ENCODE measurements around the gene DCAF17. TPM values are rescaled to one million over a fixed set of nuclear protein-coding genes. Genes with fewer than 3 reads are reported as not detected.

DCAF17 gene
- total and polyA plus RNA-seq, 2 of the 13 experiments (the other 11 are each of a cell fraction or from before 2014, with no cell fraction given) = 13.7 to 30.0 TPM

DNA sequence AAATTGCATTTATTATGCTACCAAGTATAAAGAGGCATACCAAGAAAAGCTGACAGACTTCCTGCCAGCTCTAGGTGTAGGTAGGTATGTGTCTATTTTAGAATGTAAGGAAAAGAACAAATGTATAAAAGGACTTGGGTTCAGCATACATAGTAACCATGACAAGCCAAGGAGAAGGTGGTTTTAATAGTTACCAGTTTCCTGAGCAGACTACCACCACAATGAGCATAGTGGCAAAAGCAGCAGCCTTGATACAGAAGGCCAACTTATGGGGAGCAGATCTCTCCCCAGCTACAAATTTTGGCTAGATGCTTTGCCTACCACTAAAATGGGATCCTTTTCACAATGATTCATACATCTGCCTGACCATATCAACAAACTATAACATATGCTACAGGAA is 34.7 kb upstream of the DCAF17 start:
- ChIA-PET POLR2A (no interaction called here), CTCF (ENCODE audit: low intra/inter-chr PET ratio, low total read pairs) (no interaction called here)
- ATAC-seq = no peak
- H3K4me3 ChIP-seq (replicated peaks in 1 of 3; ENCODE audit: insufficient read depth in 1 of 3, low read depth in 2 of 3, low read length in 3 of 3) = no peak overlapping the region
- no peaks in the 10 kb centered on the region for H3K4me1 ChIP-seq (ENCODE audit: insufficient read depth, low read length)
- no peak for DNase-seq (ENCODE audit: low spot score)
- H3K4me2 ChIP-seq (ENCODE audit: low read depth, low read length) = no peak overlapping the region
- H2AFZ ChIP-seq (ENCODE audit: low read length) = no peak overlapping the region
- no peak overlapping the region for H3K9ac ChIP-seq (ENCODE audit: insufficient read depth, low read depth, low read length)
- H3K27ac ChIP-seq (ENCODE audit: extremely low read length, insufficient read depth, low read length) = no peak overlapping the region
- H3K79me2 ChIP-seq (ENCODE audit: insufficient read depth, low read length) = peaks cover 51% of the 10 kb centered on the region
- no peak for TF ChIP-seq ZNF780A (CRISPR knock-in tag; IDR thresholded peaks at IDR 0.05)
- TF ChIP-seq, protein P1, sequence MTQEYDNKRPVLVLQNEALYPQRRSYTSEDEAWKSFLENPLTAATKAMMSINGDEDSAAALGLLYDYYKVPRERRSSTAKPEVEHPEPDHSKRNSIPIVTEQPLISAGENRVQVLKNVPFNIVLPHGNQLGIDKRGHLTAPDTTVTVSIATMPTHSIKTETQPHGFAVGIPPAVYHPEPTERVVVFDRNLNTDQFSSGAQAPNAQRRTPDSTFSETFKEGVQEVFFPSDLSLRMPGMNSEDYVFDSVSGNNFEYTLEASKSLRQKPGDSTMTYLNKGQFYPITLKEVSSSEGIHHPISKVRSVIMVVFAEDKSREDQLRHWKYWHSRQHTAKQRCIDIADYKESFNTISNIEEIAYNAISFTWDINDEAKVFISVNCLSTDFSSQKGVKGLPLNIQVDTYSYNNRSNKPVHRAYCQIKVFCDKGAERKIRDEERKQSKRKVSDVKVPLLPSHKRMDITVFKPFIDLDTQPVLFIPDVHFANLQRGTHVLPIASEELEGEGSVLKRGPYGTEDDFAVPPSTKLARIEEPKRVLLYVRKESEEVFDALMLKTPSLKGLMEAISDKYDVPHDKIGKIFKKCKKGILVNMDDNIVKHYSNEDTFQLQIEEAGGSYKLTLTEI (CRISPR knock-in tag; conservative IDR thresholded peaks at IDR 0.05) = no peak
- TF ChIP-seq AKAP8 (CRISPR knock-in tag; IDR thresholded peaks at IDR 0.05) = no peak
- no peak for TF ChIP-seq YEATS4 (CRISPR knock-in tag; IDR thresholded peaks at IDR 0.05; ENCODE audit: borderline replicate concordance)
- TF ChIP-seq ZNF7 (CRISPR knock-in tag; IDR thresholded peaks at IDR 0.05) = no peak
- TF ChIP-seq, protein P2, sequence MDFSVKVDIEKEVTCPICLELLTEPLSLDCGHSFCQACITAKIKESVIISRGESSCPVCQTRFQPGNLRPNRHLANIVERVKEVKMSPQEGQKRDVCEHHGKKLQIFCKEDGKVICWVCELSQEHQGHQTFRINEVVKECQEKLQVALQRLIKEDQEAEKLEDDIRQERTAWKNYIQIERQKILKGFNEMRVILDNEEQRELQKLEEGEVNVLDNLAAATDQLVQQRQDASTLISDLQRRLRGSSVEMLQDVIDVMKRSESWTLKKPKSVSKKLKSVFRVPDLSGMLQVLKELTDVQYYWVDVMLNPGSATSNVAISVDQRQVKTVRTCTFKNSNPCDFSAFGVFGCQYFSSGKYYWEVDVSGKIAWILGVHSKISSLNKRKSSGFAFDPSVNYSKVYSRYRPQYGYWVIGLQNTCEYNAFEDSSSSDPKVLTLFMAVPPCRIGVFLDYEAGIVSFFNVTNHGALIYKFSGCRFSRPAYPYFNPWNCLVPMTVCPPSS (IDR thresholded peaks at IDR 0.05) = no peak
- no peak for TF ChIP-seq ZNF263 (CRISPR knock-in tag; IDR thresholded peaks at IDR 0.05)
- no peak for TF ChIP-seq ZKSCAN5 (CRISPR knock-in tag; IDR thresholded peaks at IDR 0.05)
- TF ChIP-seq ZNF790 (CRISPR knock-in tag; IDR thresholded peaks at IDR 0.05; ENCODE audit: borderline replicate concordance) = no peak
- TF ChIP-seq, protein P3, sequence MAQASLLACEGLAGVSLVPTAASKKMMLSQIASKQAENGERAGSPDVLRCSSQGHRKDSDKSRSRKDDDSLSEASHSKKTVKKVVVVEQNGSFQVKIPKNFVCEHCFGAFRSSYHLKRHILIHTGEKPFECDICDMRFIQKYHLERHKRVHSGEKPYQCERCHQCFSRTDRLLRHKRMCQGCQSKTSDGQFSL (CRISPR knock-in tag; IDR thresholded peaks at IDR 0.05) = no peak
- TF ChIP-seq ZNF75D (CRISPR knock-in tag; IDR thresholded peaks at IDR 0.05; ENCODE audit: borderline replicate concordance) = no peak
- TF ChIP-seq, protein P4, sequence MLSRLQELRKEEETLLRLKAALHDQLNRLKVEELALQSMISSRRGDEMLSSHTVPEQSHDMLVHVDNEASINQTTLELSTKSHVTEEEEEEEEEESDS (CRISPR knock-in tag; IDR thresholded peaks at IDR 0.05; ENCODE audit: borderline replicate concordance) = no peak
- TF ChIP-seq, protein P5, sequence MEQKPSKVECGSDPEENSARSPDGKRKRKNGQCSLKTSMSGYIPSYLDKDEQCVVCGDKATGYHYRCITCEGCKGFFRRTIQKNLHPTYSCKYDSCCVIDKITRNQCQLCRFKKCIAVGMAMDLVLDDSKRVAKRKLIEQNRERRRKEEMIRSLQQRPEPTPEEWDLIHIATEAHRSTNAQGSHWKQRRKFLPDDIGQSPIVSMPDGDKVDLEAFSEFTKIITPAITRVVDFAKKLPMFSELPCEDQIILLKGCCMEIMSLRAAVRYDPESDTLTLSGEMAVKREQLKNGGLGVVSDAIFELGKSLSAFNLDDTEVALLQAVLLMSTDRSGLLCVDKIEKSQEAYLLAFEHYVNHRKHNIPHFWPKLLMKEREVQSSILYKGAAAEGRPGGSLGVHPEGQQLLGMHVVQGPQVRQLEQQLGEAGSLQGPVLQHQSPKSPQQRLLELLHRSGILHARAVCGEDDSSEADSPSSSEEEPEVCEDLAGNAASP (CRISPR knock-in tag; IDR thresholded peaks at IDR 0.05; ENCODE audit: borderline replicate concordance) = no peak
- no peak for TF ChIP-seq ISL2 (CRISPR knock-in tag; IDR thresholded peaks at IDR 0.05)
- TF ChIP-seq, protein P6, sequence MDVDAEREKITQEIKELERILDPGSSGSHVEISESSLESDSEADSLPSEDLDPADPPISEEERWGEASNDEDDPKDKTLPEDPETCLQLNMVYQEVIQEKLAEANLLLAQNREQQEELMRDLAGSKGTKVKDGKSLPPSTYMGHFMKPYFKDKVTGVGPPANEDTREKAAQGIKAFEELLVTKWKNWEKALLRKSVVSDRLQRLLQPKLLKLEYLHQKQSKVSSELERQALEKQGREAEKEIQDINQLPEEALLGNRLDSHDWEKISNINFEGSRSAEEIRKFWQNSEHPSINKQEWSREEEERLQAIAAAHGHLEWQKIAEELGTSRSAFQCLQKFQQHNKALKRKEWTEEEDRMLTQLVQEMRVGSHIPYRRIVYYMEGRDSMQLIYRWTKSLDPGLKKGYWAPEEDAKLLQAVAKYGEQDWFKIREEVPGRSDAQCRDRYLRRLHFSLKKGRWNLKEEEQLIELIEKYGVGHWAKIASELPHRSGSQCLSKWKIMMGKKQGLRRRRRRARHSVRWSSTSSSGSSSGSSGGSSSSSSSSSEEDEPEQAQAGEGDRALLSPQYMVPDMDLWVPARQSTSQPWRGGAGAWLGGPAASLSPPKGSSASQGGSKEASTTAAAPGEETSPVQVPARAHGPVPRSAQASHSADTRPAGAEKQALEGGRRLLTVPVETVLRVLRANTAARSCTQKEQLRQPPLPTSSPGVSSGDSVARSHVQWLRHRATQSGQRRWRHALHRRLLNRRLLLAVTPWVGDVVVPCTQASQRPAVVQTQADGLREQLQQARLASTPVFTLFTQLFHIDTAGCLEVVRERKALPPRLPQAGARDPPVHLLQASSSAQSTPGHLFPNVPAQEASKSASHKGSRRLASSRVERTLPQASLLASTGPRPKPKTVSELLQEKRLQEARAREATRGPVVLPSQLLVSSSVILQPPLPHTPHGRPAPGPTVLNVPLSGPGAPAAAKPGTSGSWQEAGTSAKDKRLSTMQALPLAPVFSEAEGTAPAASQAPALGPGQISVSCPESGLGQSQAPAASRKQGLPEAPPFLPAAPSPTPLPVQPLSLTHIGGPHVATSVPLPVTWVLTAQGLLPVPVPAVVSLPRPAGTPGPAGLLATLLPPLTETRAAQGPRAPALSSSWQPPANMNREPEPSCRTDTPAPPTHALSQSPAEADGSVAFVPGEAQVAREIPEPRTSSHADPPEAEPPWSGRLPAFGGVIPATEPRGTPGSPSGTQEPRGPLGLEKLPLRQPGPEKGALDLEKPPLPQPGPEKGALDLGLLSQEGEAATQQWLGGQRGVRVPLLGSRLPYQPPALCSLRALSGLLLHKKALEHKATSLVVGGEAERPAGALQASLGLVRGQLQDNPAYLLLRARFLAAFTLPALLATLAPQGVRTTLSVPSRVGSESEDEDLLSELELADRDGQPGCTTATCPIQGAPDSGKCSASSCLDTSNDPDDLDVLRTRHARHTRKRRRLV (CRISPR knock-in tag; IDR thresholded peaks at IDR 0.05) = no peak
- in situ Hi-C loops (cut with HindIII; ENCODE audit: extremely low pct_ligation_motif_present, low pct_unique_long_range_greater_than_20kb) = no loop called here
- BruUV-seq (replicated peaks) = no TSS peak
- H3K9me3 ChIP-seq (ENCODE audit: low read length) = peaks cover 6% of the 10 kb centered on the region; the same call in 1 of the 2 replicates
- intact Hi-C loops (cut with micrococcal nuclease; ENCODE audit: unreplicated experiment) = no loop called here
- no peaks in the 10 kb centered on the region for H4K20me1 ChIP-seq (ENCODE audit: insufficient read depth, low read length)
- H3K27me3 ChIP-seq (ENCODE audit: control insufficient read depth in 1 of 2, insufficient read depth in 2 of 2, low read length in 2 of 2) = no peaks in the 10 kb centered on the region
- FAIRE-seq = no peak
- H3K36me3 ChIP-seq (replicated peaks in 1 of 2; ENCODE audit: control insufficient read depth in 1 of 2, insufficient read depth in 2 of 2, low read length in 2 of 2) = 0 out of 5 replicates have a peak, but pooled peaks cover 0 to 2% of the 10 kb centered on the region in 2 experiments
